Dedifferentiated amniotic fluid mesenchymal stem cell (primary cell): ENCODE measurements around the gene GDPD5.

Experiments used
- DNase-seq: peaks from one replicate; pipeline ENCODE4 v3.0.0-alpha.2; 2016; ENCODE audit errors: extremely low spot score

GDPD5 gene

DNA sequence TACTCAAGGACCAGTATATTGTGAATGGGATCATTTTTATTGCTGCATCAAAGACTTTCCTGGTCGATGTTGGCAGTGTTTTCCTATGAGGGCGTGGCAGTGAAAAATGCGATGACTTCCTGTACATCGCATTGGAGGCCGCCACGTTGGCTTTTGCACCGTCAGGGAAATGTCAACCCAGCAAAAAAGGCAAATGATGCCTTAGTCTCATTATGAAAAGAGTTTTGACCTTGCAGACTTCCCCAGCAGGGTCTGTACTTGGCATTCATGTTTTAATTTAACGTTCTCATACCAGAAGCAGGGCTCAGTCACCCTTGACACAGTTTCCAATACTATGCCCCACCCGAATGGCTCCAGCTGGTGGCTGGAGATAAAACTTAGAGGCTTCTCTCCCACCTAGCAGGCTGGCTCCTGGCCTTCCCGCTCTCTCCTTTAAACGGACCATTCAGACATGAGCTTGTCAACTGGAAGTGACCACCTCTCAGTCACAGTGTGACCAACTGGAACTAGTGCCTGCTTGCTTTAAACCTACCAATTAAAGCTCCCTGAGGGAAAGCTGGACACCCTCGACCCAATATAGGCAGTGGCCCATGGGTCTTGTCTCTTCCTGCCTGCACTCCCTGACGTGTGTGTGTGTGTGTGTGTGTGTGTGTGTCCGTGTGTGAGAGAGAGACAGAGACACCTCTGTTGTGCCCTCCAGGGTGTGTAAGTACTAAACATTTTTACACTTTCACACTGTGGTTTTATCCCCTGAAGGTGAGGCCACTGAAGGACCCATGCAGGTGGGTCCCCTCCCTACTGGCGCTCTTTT is 8.7 kb upstream of the GDPD5 start:
- DNase-seq: no peak

DNA sequence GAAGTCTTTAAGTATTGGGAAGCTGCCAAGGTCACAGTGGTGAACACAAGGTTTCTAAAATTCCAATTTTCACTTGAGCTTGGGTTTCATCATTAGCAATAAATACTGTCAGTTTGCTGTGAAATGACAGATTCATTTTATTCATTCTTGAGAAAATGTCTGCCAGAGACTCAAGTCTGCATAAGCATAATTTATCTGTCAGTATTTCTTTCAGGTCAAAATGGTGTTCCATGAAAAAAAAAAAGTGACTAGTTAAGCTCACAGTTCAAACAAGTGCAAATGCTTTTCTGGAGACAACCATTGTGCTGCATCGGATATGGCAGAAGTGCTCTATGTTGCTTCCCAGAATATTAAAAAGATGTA is 8.1 kb upstream of the GDPD5 start:
- no peak for DNase-seq

GRCh38 chr11:75532200-75533048 is 6.7 kb upstream of the GDPD5 start:
- DNase-seq: peak; percentile 56

DNA sequence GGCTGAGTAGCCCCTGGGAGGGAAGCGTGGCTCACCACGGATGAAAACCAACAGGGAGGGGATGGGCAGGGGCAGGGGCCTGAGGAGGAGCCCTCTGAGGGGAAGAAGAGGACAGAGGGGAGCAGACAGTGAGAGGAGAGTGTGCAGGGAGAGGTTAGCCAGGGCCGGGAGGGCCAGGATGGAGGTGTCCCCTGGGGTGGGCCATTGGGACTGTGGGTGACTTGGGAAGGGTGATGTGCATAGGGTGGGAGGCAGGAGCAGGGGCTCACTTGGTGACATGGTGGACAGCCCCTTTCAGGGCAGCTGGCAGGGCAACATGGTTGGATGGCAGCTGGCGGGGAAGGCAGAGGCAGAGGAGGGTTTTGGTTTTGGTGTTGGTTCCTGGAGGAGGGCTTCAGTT is 5.6 kb upstream of the GDPD5 start:
- no peak for DNase-seq

DNA sequence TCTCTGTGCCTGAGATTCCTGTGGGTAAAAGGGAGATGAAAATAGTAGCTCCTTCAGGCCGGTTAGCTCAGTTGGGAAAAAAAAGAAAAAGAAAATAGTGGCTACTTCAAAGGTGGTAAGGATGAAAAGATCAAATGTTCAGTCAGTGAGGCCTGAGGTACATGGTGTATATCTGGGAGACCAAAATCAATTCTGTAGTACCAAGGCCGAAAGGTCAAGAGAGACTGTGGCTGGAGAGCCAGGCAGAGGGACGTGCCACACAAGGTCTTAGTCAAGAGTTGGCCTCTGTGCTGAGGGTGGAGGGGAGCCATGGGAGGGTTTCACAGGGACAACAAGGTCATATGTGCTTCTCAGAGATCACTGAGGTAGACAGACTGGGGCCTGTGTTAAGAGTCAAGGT is 4.8 kb upstream of the GDPD5 start:
- no peak for DNase-seq

DNA sequence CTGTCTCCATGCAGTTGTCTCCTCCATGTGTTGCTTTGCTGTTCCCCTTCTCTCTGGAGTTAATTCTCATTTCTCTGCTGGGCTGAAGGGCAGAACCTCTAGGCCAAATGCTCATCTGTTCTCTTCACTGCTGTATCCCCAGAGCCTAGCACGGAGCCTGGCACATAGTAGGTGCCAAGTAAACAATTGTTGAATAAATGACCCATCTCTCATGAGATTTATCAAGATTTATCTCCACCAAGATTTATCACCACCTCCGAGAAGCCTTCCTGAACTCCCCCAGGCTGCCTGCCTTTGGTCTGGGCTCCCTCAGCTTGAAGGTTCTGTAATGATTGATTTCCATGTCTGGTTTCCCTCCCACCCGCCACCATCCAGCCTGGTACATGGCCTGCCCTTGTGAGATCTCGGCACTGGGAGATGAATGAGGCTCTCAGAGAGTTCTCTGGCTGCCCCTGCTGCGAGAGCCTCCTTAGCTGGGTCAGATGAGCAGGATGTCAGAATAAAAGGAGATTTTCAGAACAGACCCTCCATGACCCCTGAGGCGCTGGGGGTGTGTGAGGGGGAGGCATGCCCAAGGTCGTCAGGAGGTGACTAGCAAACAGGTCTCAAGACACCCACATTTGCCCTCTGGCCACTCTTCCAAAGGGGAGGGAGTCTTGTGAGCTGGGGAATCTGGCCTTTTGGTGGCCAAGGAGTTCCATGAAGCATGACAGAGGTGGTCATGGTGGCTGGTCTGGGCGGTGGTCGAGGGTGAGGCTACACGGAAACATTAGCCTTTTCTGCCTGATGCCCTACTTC is 2.4 kb upstream of the GDPD5 start:
- DNase-seq: no peak

DNA sequence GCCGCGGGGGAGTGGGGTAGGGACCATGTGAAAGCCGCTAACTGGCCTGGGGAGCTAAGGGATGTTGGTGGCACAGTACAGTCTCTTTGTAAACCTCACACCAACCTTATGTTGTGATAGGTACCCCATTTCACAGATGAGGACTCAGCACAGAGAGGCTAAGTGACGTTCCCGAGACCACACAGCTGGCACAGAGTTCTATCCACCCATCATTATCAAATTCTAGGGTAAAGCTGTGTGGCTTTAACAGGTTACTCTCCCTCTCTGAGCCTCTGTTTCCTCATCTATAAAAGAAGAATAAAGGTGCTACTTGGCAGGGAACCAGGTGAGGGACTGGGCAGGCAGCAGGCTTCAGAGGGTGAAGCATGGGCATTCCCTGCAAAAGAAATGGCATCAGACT is 1.4 kb upstream of the GDPD5 start:
- no peak for DNase-seq

DNA sequence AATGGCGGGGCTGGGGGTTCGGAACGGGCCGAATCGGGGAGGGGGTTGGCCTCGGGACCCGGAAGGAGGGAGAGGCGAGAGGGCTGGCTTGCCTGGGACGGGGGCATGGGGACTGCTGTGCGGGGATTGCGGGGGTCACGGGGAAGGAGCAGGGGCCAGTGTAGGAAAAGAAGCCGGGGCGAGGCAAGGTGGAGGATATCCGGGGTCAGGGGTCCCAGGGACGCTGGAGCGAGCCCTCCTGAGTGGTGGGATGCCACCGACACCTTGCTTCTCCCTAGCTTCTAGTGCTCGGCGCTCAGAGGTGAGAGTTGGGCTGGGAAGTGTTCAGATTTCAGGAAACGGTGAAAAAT is 426 bp upstream of the GDPD5 start:
- DNase-seq: no peak

DNA sequence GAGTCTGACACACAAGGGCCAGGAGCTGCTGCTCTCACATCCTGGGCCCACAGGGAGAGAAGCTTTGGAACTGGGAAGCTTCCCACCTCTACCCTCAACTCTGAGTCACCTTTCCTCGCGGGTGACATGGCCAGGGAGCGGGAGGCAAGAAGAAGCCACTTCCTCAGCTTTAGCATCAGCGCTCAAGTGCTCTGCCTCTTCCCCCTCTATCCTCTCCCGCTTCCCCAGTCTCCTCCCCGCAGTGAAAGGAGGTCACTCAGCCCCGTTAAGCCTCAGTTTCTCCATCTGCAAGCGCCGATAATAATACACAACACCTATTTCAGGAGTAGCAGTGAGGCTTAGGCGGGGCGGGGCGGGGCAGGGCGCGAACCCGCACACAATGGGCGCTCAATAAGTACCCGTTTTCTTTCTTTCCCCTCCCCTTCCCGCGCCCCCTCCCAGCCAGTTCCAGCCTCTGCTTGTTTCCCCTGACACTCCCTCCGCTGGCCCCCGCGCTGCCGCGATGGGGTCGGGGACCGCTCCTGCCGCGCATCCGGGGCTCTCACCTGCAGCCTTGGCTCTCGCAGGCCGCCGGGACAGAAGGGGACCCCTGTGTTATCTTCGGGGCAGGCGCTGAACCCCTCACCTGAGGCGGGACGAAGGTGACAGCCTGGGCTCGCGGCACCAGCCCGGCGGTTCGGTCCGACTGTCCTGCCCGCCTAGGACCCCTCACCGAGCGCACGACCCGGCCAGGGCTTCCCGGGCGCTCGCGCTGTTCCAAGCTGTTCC is 892 bp downstream of the GDPD5 start:
- no peak for DNase-seq

DNA sequence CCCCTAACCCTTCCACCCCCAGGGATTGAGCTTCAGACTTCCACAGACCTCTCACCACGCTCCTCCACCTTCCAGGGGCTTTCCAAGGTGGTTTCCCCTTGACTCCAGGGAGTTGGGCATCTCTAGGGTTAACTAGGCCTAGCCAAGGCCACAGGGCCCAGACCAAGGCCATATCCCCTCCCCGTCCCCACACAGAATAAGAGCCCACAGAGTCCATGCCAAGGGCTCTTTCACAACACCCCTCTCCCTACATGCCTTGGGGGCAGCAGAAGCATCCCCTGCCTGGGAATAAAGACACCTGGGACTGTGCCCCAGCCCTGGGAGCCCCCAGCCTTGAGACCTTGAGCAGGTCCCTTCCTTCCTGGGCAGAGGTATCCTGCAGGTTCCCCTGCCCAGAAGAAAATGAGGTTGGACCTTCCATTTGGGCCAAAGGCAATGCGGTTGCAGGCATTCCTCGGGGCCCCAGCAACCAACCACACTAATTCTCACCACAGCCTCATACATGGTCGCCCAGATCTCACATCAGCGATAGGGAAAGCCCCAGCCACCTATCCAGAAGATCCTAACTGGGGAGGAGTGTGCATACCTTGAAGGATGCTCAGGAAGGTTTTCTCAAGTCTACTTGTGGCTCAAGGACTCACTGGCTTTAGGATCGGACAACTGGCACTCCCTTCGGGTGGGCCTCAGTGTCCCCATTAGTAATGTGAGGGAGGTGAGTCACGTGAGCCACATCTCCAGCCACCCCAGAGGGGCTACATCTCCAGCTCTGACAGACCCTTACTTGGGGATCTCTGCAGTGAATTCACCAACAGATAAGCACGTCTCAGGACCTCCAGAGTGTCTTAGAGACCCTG is 1.7 kb downstream of the GDPD5 start:
- DNase-seq: no peak

- no peak for DNase-seq
These were observed 2.6 kb downstream of the GDPD5 start for GRCh38 chr11:75523189-75523588.

- DNase-seq: no peak
These were observed 3.3 kb downstream of the GDPD5 start for GRCh38 chr11:75522286-75523044.

DNA sequence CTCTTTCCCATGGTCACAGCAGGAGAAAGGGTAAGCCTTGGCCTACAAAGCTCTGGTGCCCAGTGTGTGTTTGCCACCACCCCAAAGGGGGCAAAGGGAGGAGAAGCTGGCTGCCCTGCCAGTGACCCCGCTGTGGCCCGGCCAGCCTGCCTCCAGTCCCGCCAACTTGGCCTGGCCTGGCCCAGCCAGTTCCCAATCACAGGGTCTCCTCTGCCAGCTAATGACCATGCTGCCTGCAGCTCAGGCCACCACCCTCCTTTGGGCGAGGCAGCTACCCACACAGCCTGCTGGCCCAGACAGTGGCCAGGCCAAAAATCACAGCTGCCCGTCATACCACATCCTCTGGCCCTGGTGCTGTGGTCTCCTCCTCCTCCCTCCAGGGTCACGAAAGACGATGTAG is 5.1 kb downstream of the GDPD5 start:
- DNase-seq: no peak

- no peak for DNase-seq
These were observed 6.7 kb downstream of the GDPD5 start for GRCh38 chr11:75518771-75519653.

GRCh38 chr11:75518204-75518549 is 7.6 kb downstream of the GDPD5 start:
- DNase-seq: no peak

DNA sequence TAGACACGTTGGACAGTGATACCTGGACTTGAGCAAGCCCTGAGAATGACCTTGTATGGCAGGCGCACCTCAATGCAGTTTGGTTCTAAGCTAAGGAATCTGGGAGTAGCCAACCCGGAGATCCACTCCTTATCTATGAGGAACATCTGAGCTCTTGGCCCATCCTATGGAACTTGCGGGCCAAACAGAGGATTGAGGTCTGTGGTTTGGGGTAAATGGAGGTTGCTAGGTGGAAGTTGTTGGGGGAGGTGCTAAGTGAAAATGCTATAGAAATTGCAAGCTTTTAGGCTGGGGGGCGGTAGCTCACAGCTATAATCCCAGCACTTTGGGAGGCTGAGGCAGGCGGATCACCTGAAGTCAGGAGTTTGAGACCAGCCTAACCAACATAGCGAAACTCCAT is 8.9 kb downstream of the GDPD5 start:
- no peak for DNase-seq

- no peak for DNase-seq
These were observed 9.6 kb downstream of the GDPD5 start for GRCh38 chr11:75516140-75516539.

DNA sequence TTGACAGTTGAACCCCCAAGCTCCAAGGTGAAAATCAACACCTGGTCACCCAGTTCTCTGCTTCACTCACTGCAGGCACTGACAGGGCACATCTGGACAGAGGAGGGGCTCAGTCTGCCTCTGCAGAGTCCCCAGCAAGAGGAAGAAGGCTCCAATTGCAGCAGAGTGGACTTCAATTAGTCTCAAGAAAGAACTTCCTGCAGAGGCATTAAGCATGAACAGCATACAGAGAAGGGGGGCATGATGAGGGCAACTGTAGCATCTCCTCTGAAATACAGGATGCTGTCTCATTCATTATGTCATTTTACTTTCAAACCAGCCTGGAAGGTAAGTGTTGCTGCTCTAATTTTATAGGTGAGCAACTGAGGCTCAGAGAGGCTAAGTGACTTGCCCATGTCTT is 11.1 kb downstream of the GDPD5 start:
- DNase-seq: no peak

DNA sequence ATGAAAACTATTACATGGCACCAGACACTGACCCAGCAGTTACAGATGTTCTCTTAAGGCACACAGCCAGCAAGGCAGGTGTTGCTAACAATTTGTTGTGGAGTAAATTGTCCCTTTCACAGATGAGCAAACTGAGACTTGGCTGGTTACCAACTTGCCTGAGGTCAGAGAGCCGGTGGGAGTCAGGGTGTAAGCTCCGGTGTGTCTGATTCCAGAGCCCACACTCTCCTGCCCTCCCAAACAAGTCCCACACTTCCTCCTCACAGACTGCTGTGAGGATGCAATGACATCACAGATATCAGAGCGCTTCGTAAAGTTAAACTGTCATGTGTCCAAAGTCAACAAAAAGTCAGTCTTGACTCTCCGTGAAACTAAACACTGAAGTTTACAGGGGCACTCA is 12.5 kb downstream of the GDPD5 start:
- DNase-seq: no peak
